WTC11 (cell line): ENCODE measurements around the gene TANGO6. TPM values are rescaled to one million over a fixed set of nuclear protein-coding genes. Genes with fewer than 3 reads are reported as not detected.

ENCODE experiments used
- ATF1 ChIP-seq: sonication (generic); formaldehyde crosslinking; IDR thresholded peaks from 2 replicates; pipeline ENCODE4 v1.8.1; 2023; ENCODE audit warnings: mild to moderate bottlenecking, moderate library complexity, missing genetic modification reagents
- EMX1 ChIP-seq: fragments of 250-450 bp; sonication (Bioruptor Pico); IDR thresholded peaks from 2 replicates; pipeline ENCODE4 v1.8.0; 2021; ENCODE audit warnings: mild to moderate bottlenecking
- ESRRA ChIP-seq: sonication (generic); formaldehyde crosslinking; IDR thresholded peaks from 2 replicates; pipeline ENCODE4 v1.8.1; 2022; ENCODE audit warnings: mild to moderate bottlenecking, missing genetic modification reagents, borderline replicate concordance
- ETV6 ChIP-seq: sonication (generic); formaldehyde crosslinking; IDR thresholded peaks from 2 replicates; pipeline ENCODE4 v1.8.1; 2022; ENCODE audit warnings: mild to moderate bottlenecking, missing genetic modification reagents
- FOXJ3 ChIP-seq: sonication (generic); formaldehyde crosslinking; IDR thresholded peaks from 2 replicates; pipeline ENCODE4 v1.9.0; 2021; ENCODE audit warnings: missing genetic modification reagents, mild to moderate bottlenecking, borderline replicate concordance
- FOXK1 ChIP-seq: sonication (generic); formaldehyde crosslinking; IDR thresholded peaks from 2 replicates; pipeline ENCODE4 v1.8.0; 2022; ENCODE audit warnings: mild to moderate bottlenecking, moderate library complexity, missing genetic modification reagents
- FOXP1 ChIP-seq: sonication (generic); formaldehyde crosslinking; IDR thresholded peaks from 2 replicates; pipeline ENCODE4 v1.8.0; 2022; ENCODE audit warnings: missing genetic modification reagents, mild to moderate bottlenecking, moderate library complexity, borderline replicate concordance
- JAZF1 ChIP-seq: fragments of 250-450 bp; sonication (Bioruptor Pico); IDR thresholded peaks from 2 replicates; pipeline ENCODE4 v1.9.0; 2021; ENCODE audit warnings: moderate library complexity, mild to moderate bottlenecking, inconsistent platforms
- JUN ChIP-seq: sonication (generic); formaldehyde crosslinking; IDR thresholded peaks from 2 replicates; pipeline ENCODE4 v1.8.0; 2023; ENCODE audit warnings: mild to moderate bottlenecking, missing genetic modification reagents
- TCF7 ChIP-seq: sonication (generic); formaldehyde crosslinking; IDR thresholded peaks from 2 replicates; pipeline ENCODE4 v1.8.0; 2022; ENCODE audit warnings: mild to moderate bottlenecking, low read depth, missing genetic modification reagents, moderate library complexity
- TEAD1 ChIP-seq: sonication (generic); formaldehyde crosslinking; IDR thresholded peaks from 2 replicates; pipeline ENCODE4 v1.8.0; 2022; ENCODE audit warnings: mild to moderate bottlenecking, missing genetic modification reagents
- ZNF219 ChIP-seq: sonication (generic); formaldehyde crosslinking; IDR thresholded peaks from 2 replicates; pipeline ENCODE4 v1.8.0; 2023; ENCODE audit warnings: missing genetic modification reagents, mild to moderate bottlenecking, borderline replicate concordance
- ZNF232 ChIP-seq: sonication (generic); formaldehyde crosslinking; IDR thresholded peaks from 2 replicates; pipeline ENCODE4 v1.8.0; 2022; ENCODE audit warnings: mild to moderate bottlenecking, missing genetic modification reagents
- ZNF416 ChIP-seq: fragments of 250-450 bp; sonication (Bioruptor Pico); IDR thresholded peaks from 2 replicates; pipeline ENCODE4 v1.9.0; 2021; ENCODE audit warnings: mild to moderate bottlenecking, inconsistent platforms
- total RNA-seq: library from RNA; stranded (reverse); gene quantifications from 3 replicates; pipeline ENCODE4 v1.2.3, GENCODE V29; 2021
- TF ChIP-seq, protein P1 (sequence below): sonication (generic); formaldehyde crosslinking; IDR thresholded peaks from 2 replicates; pipeline ENCODE4 v1.8.1; 2023; ENCODE audit warnings: mild to moderate bottlenecking, moderate library complexity, missing genetic modification reagents
- TF ChIP-seq, protein P2 (sequence below): sonication (generic); formaldehyde crosslinking; IDR thresholded peaks from 2 replicates; pipeline ENCODE4 v1.8.1; 2022; ENCODE audit warnings: missing genetic modification reagents, borderline replicate concordance
- TF ChIP-seq, protein P3 (sequence below): fragments of 250-450 bp; sonication (Bioruptor Pico); IDR thresholded peaks from 2 replicates; pipeline ENCODE4 v1.9.0; 2021; ENCODE audit warnings: mild to moderate bottlenecking
- TF ChIP-seq, protein P4 (sequence below): sonication (generic); formaldehyde crosslinking; IDR thresholded peaks from 2 replicates; pipeline ENCODE4 v1.8.0; 2023; ENCODE audit warnings: missing genetic modification reagents, mild to moderate bottlenecking, borderline replicate concordance
- TF ChIP-seq, protein P5 (sequence below): sonication (generic); formaldehyde crosslinking; IDR thresholded peaks from 2 replicates; pipeline ENCODE4 v1.8.1; 2023; ENCODE audit warnings: mild to moderate bottlenecking, missing genetic modification reagents, moderate library complexity
- TF ChIP-seq, protein P6 (sequence below): sonication (generic); formaldehyde crosslinking; IDR thresholded peaks from 2 replicates; pipeline ENCODE4 v1.8.1; 2023; ENCODE audit warnings: mild to moderate bottlenecking, missing genetic modification reagents

Gene TANGO6
- total RNA-seq, 1 experiment from 2014 or later, result 15.6 TPM

DNA sequence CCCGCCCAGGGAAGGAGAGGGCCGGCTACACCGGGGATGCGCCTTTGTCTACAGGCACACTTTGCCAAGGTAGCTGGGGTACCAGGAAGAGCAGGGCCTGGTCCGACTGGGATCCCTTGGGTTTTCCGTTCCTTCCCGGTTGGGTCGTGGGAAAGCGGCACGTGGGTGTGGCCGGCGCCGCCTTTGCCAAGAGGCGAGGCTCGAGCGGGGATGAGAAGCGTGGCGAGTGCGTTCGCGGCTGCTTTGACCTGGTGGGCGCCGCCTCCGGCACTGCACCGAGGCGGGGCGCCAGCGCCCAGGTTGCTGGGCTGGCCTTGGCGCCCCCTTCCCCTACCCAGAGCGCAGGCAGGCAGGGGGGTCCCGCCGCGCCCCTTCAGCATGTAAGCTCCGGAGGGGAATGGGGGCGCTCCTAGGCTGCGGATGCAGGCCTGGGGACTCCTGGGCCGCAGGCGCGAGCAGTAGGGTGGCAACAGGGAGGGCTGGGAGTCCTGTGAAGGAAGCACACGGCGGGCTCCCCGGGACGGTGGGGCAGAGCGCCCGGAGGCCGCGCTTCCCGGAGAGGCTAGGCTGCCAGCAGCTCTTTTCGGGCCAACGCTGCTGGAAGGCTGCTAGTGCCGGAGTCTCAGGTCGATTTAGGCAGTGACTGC, 264.1 kb downstream of the TANGO6 start (continued):
- TF ChIP-seq JAZF1 (CRISPR knock-in tag) (no peak), ZNF232 (peak; percentile 40; the same call in 1 of the 2 replicates), FOXK1 (CRISPR knock-in tag) (no peak; the same call in 1 of the 2 replicates), ETV6 (CRISPR knock-in tag) (0 out of 2 replicates have a peak, but pooled peaks have one; percentile 4), ZNF416 (CRISPR knock-in tag) (no peak), EMX1 (CRISPR knock-in tag) (no peak), JUN (CRISPR knock-in tag) (no peak), ZNF219 (CRISPR knock-in tag) (no peak), FOXJ3 (CRISPR knock-in tag) (no peak), ATF1 (no peak), ESRRA (CRISPR knock-in tag) (0 out of 2 replicates have a peak, but pooled peaks have one; percentile 36), FOXP1 (CRISPR knock-in tag) (peak; percentile 84), TCF7 (peak; percentile 83), TEAD1 (CRISPR knock-in tag) (peak; percentile 74; the same call in 1 of the 2 replicates)
- TF ChIP-seq, protein P1, sequence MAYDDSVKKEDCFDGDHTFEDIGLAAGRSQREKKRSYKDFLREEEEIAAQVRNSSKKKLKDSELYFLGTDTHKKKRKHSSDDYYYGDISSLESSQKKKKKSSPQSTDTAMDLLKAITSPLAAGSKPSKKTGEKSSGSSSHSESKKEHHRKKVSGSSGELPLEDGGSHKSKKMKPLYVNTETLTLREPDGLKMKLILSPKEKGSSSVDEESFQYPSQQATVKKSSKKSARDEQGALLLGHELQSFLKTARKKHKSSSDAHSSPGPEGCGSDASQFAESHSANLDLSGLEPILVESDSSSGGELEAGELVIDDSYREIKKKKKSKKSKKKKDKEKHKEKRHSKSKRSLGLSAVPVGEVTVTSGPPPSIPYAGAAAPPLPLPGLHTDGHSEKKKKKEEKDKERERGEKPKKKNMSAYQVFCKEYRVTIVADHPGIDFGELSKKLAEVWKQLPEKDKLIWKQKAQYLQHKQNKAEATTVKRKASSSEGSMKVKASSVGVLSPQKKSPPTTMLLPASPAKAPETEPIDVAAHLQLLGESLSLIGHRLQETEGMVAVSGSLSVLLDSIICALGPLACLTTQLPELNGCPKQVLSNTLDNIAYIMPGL (CRISPR knock-in tag), result peak; percentile 46; the same call in 1 of the 2 replicates
- TF ChIP-seq, protein P2, sequence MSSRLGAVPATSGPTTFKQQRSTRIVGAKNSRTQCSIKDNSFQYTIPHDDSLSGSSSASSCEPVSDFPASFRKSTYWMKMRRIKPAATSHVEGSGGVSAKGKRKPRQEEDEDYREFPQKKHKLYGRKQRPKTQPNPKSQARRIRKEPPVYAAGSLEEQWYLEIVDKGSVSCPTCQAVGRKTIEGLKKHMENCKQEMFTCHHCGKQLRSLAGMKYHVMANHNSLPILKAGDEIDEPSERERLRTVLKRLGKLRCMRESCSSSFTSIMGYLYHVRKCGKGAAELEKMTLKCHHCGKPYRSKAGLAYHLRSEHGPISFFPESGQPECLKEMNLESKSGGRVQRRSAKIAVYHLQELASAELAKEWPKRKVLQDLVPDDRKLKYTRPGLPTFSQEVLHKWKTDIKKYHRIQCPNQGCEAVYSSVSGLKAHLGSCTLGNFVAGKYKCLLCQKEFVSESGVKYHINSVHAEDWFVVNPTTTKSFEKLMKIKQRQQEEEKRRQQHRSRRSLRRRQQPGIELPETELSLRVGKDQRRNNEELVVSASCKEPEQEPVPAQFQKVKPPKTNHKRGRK (CRISPR knock-in tag), result no peak
- TF ChIP-seq, protein P3, sequence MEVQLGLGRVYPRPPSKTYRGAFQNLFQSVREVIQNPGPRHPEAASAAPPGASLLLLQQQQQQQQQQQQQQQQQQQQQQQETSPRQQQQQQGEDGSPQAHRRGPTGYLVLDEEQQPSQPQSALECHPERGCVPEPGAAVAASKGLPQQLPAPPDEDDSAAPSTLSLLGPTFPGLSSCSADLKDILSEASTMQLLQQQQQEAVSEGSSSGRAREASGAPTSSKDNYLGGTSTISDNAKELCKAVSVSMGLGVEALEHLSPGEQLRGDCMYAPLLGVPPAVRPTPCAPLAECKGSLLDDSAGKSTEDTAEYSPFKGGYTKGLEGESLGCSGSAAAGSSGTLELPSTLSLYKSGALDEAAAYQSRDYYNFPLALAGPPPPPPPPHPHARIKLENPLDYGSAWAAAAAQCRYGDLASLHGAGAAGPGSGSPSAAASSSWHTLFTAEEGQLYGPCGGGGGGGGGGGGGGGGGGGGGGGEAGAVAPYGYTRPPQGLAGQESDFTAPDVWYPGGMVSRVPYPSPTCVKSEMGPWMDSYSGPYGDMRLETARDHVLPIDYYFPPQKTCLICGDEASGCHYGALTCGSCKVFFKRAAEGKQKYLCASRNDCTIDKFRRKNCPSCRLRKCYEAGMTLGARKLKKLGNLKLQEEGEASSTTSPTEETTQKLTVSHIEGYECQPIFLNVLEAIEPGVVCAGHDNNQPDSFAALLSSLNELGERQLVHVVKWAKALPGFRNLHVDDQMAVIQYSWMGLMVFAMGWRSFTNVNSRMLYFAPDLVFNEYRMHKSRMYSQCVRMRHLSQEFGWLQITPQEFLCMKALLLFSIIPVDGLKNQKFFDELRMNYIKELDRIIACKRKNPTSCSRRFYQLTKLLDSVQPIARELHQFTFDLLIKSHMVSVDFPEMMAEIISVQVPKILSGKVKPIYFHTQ, result no peak
- TF ChIP-seq, protein P4, sequence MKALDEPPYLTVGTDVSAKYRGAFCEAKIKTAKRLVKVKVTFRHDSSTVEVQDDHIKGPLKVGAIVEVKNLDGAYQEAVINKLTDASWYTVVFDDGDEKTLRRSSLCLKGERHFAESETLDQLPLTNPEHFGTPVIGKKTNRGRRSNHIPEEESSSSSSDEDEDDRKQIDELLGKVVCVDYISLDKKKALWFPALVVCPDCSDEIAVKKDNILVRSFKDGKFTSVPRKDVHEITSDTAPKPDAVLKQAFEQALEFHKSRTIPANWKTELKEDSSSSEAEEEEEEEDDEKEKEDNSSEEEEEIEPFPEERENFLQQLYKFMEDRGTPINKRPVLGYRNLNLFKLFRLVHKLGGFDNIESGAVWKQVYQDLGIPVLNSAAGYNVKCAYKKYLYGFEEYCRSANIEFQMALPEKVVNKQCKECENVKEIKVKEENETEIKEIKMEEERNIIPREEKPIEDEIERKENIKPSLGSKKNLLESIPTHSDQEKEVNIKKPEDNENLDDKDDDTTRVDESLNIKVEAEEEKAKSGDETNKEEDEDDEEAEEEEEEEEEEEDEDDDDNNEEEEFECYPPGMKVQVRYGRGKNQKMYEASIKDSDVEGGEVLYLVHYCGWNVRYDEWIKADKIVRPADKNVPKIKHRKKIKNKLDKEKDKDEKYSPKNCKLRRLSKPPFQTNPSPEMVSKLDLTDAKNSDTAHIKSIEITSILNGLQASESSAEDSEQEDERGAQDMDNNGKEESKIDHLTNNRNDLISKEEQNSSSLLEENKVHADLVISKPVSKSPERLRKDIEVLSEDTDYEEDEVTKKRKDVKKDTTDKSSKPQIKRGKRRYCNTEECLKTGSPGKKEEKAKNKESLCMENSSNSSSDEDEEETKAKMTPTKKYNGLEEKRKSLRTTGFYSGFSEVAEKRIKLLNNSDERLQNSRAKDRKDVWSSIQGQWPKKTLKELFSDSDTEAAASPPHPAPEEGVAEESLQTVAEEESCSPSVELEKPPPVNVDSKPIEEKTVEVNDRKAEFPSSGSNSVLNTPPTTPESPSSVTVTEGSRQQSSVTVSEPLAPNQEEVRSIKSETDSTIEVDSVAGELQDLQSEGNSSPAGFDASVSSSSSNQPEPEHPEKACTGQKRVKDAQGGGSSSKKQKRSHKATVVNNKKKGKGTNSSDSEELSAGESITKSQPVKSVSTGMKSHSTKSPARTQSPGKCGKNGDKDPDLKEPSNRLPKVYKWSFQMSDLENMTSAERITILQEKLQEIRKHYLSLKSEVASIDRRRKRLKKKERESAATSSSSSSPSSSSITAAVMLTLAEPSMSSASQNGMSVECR (CRISPR knock-in tag), result 0 out of 2 replicates have a peak, but pooled peaks have one; percentile 20
- TF ChIP-seq, protein P5, sequence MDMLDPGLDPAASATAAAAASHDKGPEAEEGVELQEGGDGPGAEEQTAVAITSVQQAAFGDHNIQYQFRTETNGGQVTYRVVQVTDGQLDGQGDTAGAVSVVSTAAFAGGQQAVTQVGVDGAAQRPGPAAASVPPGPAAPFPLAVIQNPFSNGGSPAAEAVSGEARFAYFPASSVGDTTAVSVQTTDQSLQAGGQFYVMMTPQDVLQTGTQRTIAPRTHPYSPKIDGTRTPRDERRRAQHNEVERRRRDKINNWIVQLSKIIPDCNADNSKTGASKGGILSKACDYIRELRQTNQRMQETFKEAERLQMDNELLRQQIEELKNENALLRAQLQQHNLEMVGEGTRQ, result peak; percentile 29; the same call in 1 of the 2 replicates
- TF ChIP-seq, protein P6, sequence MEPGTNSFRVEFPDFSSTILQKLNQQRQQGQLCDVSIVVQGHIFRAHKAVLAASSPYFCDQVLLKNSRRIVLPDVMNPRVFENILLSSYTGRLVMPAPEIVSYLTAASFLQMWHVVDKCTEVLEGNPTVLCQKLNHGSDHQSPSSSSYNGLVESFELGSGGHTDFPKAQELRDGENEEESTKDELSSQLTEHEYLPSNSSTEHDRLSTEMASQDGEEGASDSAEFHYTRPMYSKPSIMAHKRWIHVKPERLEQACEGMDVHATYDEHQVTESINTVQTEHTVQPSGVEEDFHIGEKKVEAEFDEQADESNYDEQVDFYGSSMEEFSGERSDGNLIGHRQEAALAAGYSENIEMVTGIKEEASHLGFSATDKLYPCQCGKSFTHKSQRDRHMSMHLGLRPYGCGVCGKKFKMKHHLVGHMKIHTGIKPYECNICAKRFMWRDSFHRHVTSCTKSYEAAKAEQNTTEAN (CRISPR knock-in tag), result peak; percentile 26; the same call in 1 of the 2 replicates
